Measurements from ENCODE around the gene FALEC. TPM values are rescaled to one million over a fixed set of nuclear protein-coding genes. Genes with fewer than 3 reads are reported as not detected.

FALEC gene
- total RNA-seq, 1 experiment from 2014 or later = 1.0 TPM

DNA sequence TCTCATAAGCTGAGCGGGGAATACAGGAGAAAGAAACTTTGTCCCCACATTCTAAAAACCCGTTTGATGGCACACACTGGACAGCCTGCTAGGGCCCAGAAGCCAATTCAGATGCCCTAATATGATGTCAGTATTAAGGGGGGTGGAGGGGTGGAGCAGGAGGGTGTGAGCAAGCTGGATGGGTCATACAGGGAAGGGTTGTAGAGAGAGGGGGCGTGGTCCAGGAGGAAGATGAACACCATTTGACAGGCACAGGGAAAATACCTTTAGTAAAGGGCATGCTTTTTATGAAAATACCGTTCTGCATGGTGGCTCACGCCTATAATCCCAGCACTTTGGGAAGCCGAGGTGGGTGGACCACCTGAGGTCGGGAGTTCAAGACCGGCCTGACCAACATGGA is 22.4 kb upstream of the FALEC start:
- in situ Hi-C loops (cut with HindIII; ENCODE audit: low pct_unique_long_range_greater_than_20kb, low sequenced_read_pairs) = no loop called here
- DNase-seq (ENCODE audit: low read depth, low spot score) (no peak), ATAC-seq (no peak)
- ChIA-PET CTCF (interaction anchor here (1.0 kb wide), 1 partner anchor 40 kb away, joined by 3 read pairs; no protein-coding TSS in a partner anchor), POLR2A (no interaction called here)
- TF ChIP-seq POLR2AphosphoS5 (IDR thresholded peaks at IDR 0.05; ENCODE audit: low read depth, low read length) (no peak), SIN3A (IDR thresholded peaks at IDR 0.05; ENCODE audit: borderline replicate concordance, insufficient read depth, low read depth, low read length) (no peak), TCF7L2 (IDR thresholded peaks at IDR 0.05; ENCODE audit: low read depth, low read length) (no peak)
- TF ChIP-seq, protein P1, sequence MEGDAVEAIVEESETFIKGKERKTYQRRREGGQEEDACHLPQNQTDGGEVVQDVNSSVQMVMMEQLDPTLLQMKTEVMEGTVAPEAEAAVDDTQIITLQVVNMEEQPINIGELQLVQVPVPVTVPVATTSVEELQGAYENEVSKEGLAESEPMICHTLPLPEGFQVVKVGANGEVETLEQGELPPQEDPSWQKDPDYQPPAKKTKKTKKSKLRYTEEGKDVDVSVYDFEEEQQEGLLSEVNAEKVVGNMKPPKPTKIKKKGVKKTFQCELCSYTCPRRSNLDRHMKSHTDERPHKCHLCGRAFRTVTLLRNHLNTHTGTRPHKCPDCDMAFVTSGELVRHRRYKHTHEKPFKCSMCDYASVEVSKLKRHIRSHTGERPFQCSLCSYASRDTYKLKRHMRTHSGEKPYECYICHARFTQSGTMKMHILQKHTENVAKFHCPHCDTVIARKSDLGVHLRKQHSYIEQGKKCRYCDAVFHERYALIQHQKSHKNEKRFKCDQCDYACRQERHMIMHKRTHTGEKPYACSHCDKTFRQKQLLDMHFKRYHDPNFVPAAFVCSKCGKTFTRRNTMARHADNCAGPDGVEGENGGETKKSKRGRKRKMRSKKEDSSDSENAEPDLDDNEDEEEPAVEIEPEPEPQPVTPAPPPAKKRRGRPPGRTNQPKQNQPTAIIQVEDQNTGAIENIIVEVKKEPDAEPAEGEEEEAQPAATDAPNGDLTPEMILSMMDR (IDR thresholded peaks at IDR 0.05) = no peak
- TF ChIP-seq, protein P2, sequence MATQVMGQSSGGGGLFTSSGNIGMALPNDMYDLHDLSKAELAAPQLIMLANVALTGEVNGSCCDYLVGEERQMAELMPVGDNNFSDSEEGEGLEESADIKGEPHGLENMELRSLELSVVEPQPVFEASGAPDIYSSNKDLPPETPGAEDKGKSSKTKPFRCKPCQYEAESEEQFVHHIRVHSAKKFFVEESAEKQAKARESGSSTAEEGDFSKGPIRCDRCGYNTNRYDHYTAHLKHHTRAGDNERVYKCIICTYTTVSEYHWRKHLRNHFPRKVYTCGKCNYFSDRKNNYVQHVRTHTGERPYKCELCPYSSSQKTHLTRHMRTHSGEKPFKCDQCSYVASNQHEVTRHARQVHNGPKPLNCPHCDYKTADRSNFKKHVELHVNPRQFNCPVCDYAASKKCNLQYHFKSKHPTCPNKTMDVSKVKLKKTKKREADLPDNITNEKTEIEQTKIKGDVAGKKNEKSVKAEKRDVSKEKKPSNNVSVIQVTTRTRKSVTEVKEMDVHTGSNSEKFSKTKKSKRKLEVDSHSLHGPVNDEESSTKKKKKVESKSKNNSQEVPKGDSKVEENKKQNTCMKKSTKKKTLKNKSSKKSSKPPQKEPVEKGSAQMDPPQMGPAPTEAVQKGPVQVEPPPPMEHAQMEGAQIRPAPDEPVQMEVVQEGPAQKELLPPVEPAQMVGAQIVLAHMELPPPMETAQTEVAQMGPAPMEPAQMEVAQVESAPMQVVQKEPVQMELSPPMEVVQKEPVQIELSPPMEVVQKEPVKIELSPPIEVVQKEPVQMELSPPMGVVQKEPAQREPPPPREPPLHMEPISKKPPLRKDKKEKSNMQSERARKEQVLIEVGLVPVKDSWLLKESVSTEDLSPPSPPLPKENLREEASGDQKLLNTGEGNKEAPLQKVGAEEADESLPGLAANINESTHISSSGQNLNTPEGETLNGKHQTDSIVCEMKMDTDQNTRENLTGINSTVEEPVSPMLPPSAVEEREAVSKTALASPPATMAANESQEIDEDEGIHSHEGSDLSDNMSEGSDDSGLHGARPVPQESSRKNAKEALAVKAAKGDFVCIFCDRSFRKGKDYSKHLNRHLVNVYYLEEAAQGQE (IDR thresholded peaks at IDR 0.05; ENCODE audit: insufficient read depth in 1 of 2, low read depth in 2 of 2, low read length in 1 of 2) = no peak
- intact Hi-C loops (cut with micrococcal nuclease; ENCODE audit: unreplicated experiment) = no loop called here
- H3K9me3 ChIP-seq (ENCODE audit: control insufficient read depth, insufficient read depth, low read depth, low read length) = no peaks in the 10 kb centered on the region
- no TSS peak for BruUV-seq (replicated peaks)
- no peak overlapping the region for H3K4me3 ChIP-seq (ENCODE audit: low read depth in 2 of 2, low read length in 2 of 2)
- H3K27me3 ChIP-seq (ENCODE audit: control insufficient read depth, insufficient read depth, low read length) = no peaks in the 10 kb centered on the region
- no peak overlapping the region for H3K27ac ChIP-seq (ENCODE audit: low read length)
- 0 out of 2 replicates have a peak, but pooled peaks cover 2% of the 10 kb centered on the region for H3K36me3 ChIP-seq (ENCODE audit: control insufficient read depth, insufficient read depth, low read length)
- peaks cover 2% of the 10 kb centered on the region for H3K4me1 ChIP-seq (ENCODE audit: control insufficient read depth, insufficient read depth, low read length)

DNA sequence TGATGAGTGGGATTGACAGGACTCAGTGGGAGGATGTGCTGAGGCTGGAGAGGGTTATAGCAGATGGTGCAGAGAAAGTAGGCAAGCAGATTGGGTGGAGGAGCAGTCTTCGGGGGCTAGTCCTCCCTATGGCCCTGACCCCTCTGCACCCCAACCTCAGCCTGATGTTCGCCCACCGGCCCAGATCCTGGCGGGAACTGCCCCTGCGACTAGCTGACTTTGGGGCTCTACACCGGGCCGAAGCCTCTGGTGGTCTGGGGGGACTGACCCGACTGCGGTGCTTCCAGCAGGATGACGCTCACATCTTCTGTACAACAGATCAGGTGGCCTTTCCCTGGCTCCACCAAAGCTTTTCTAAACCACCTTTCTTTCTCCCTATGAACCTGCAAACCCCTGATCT is 17.2 kb upstream of the FALEC start:
- intact Hi-C loops (cut with micrococcal nuclease; ENCODE audit: unreplicated experiment) = no loop called here
- no TSS peak for BruUV-seq (replicated peaks)
- 0 out of 2 replicates have a peak, but pooled peaks cover 2% of the 10 kb centered on the region for H3K36me3 ChIP-seq (ENCODE audit: control insufficient read depth, insufficient read depth, low read length)
- H3K27me3 ChIP-seq (ENCODE audit: control insufficient read depth, insufficient read depth, low read length) = no peaks in the 10 kb centered on the region
- TF ChIP-seq SIN3A (IDR thresholded peaks at IDR 0.05; ENCODE audit: borderline replicate concordance, insufficient read depth, low read depth, low read length) (no peak), TCF7L2 (IDR thresholded peaks at IDR 0.05; ENCODE audit: low read depth, low read length) (no peak), POLR2AphosphoS5 (IDR thresholded peaks at IDR 0.05; ENCODE audit: low read depth, low read length) (no peak)
- TF ChIP-seq, protein P1 (IDR thresholded peaks at IDR 0.05) = no peak
- TF ChIP-seq, protein P2 (IDR thresholded peaks at IDR 0.05; ENCODE audit: insufficient read depth in 1 of 2, low read depth in 2 of 2, low read length in 1 of 2) = no peak
- H3K4me1 ChIP-seq (ENCODE audit: control insufficient read depth, insufficient read depth, low read length) = no peaks in the 10 kb centered on the region
- CTCF ChIA-PET = interaction anchor here (0.6 kb wide), 1 partner anchor 40 kb away, joined by 4 read pairs; no protein-coding TSS in a partner anchor
- H3K4me3 ChIP-seq (ENCODE audit: low read depth in 2 of 2, low read length in 2 of 2) = no peak overlapping the region
- ATAC-seq = no peak
- in situ Hi-C loops (cut with HindIII; ENCODE audit: low pct_unique_long_range_greater_than_20kb, low sequenced_read_pairs) = no loop called here
- no peak for DNase-seq (ENCODE audit: low read depth, low spot score)
- POLR2A ChIA-PET = no interaction called here
- no peak overlapping the region for H3K27ac ChIP-seq (ENCODE audit: low read length)
- no peaks in the 10 kb centered on the region for H3K9me3 ChIP-seq (ENCODE audit: control insufficient read depth, insufficient read depth, low read depth, low read length)
